HG02938 (cell line): Measurements from ENCODE around the gene LCLAT1.
"Not testable (repeated sequence)": the region's sequence is repeated elsewhere in the genome, so short reads cannot be mapped to it uniquely, and the experiment has no call there.

Experiments
- ATAC-seq: cut with Tn5 transposase; IDR thresholded peaks from one replicate; pipeline ENCODE4 v1.9.1; 2021; ENCODE audit warnings: mild to moderate bottlenecking, moderate library complexity; ENCODE audit not compliant: unreplicated experiment

The LCLAT1 gene

GRCh38 chr2:30513649-30514048 lies 66.6 kb downstream of the LCLAT1 start:
- not testable (repeated sequence) for ATAC-seq

- ATAC-seq = no peak
These were observed 67.2 kb downstream of the LCLAT1 start for GRCh38 chr2:30514134-30514847.

- no peak for ATAC-seq
These were observed 67.9 kb downstream of the LCLAT1 start for GRCh38 chr2:30514848-30515435.

- no peak for ATAC-seq
These were observed 69.1 kb downstream of the LCLAT1 start for GRCh38 chr2:30516166-30516565.

GRCh38 chr2:30519796-30520195 lies 72.8 kb downstream of the LCLAT1 start:
- no peak for ATAC-seq

GRCh38 chr2:30522421-30522820 lies 75.4 kb downstream of the LCLAT1 start:
- ATAC-seq = no peak

GRCh38 chr2:30527411-30527810 lies 80.4 kb downstream of the LCLAT1 start:
- no peak for ATAC-seq

- no peak for ATAC-seq
These were observed 80.8 kb downstream of the LCLAT1 start for GRCh38 chr2:30527859-30528258.

GRCh38 chr2:30530346-30530745 lies 83.3 kb downstream of the LCLAT1 start:
- ATAC-seq = no peak

GRCh38 chr2:30541680-30542079 lies 94.6 kb downstream of the LCLAT1 start:
- ATAC-seq = no peak

GRCh38 chr2:30545875-30546274 lies 98.8 kb downstream of the LCLAT1 start:
- ATAC-seq = no peak

- no peak for ATAC-seq
These were observed 101.3 kb downstream of the LCLAT1 start for GRCh38 chr2:30548386-30548785.

- ATAC-seq = no peak
These were observed 102.0 kb downstream of the LCLAT1 start for GRCh38 chr2:30549096-30549495.

GRCh38 chr2:30559544-30560275 lies 112.7 kb downstream of the LCLAT1 start:
- no peak for ATAC-seq

- no peak for ATAC-seq
These were observed 114.3 kb downstream of the LCLAT1 start for GRCh38 chr2:30561349-30561748.

GRCh38 chr2:30565851-30566358 lies 118.9 kb downstream of the LCLAT1 start:
- no peak for ATAC-seq

- ATAC-seq = no peak
These were observed 119.6 kb downstream of the LCLAT1 start for GRCh38 chr2:30566631-30567030.

GRCh38 chr2:30567317-30567716 lies 120.3 kb downstream of the LCLAT1 start:
- no peak for ATAC-seq

- ATAC-seq = no peak
These were observed 122.9 kb downstream of the LCLAT1 start for GRCh38 chr2:30569946-30570345.

GRCh38 chr2:30577151-30577550 lies 130.1 kb downstream of the LCLAT1 start:
- no peak for ATAC-seq

GRCh38 chr2:30580391-30580790 lies 133.3 kb downstream of the LCLAT1 start:
- no peak for ATAC-seq

GRCh38 chr2:30582521-30582920 lies 135.5 kb downstream of the LCLAT1 start:
- ATAC-seq = no peak
